GM18873 (cell line): ENCODE results near the gene OSR1.
"Not testable (repeated sequence)": the region's sequence is repeated elsewhere in the genome, so short reads cannot be mapped to it uniquely, and the experiment has no call there.

Experiments
- ATAC-seq: cut with Tn5 transposase; IDR thresholded peaks from one replicate; pipeline ENCODE4 v1.9.1; 2021; ENCODE audit warnings: mild to moderate bottlenecking, moderate library complexity, moderate number of reproducible peaks; ENCODE audit not compliant: unreplicated experiment, low FRiP score

The OSR1 gene

GRCh38 chr2:19358242-19359020 lies at the start of gene OSR1:
TSS of gene OSR1 (minus strand) at chr2:19358623. CDS start at chr2:19353805, 4,818 bp downstream.
- ATAC-seq: no peak

DNA sequence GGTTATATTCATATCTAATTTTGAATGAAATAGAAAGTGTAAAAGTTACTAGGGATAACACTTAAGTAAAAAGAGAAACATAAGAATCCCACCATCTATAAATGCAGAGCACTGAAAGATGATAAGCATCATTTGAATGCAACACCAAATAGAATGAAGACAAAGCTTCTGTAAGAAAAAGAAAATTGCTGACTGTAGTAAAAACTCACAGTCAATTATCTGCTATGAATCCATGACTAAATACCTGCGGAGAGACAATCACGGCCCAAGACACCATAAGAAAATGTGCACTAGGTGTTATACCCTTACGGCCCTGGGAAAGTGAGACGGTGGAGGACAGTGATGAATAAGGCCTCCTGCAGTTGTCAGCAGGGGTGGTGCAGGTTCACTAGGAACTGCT lies 45.4 kb upstream of the OSR1 start:
- ATAC-seq: no peak

- no peak for ATAC-seq
Measured at GRCh38 chr2:19392191-19392590, 33.8 kb upstream of the OSR1 start.

DNA sequence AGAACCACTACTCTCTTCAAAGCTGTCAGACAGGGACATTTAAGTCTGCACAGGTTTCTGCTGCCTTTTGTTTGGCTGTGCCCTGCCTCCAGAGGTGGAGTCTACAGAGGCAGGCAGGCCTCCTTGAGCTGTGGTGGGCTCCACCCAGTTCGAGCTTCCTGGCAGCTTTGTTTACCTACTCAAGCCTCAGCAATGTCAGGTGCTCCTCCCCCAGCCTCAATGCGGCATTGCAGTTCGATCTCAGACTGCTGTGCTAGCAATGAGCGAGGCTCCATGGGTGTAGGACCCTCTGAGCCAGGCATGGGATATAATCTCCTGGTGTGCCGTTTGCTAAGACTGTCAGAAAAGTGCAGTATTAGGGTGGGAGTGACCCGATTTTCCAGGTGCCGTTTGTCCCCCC lies 31.0 kb upstream of the OSR1 start:
- ATAC-seq: not testable (repeated sequence)

DNA sequence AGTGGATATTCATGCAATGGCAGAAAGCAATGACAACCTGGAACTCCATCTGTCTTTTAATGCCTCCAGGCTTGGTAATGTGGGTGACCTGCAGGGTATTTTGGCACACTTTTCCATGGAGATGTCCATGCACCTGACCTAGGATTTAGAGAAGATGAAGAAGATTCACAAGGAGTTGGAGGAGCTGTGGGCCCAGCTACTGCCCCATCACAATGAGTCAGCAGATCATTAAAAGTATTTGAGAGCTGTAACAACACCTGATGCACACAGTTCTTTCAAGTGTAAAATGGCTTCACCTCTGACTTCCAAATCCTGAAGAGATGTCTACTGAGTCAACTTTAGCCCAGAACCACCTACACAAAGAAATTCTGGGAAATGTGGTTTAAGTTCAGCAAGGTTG lies 22.1 kb upstream of the OSR1 start:
- no peak for ATAC-seq

GRCh38 chr2:19378939-19379338 lies 20.5 kb upstream of the OSR1 start:
- ATAC-seq: no peak

GRCh38 chr2:19377717-19378116 lies 19.3 kb upstream of the OSR1 start:
- no peak for ATAC-seq

- no peak for ATAC-seq
Measured at GRCh38 chr2:19373352-19373751, 14.9 kb upstream of the OSR1 start.

DNA sequence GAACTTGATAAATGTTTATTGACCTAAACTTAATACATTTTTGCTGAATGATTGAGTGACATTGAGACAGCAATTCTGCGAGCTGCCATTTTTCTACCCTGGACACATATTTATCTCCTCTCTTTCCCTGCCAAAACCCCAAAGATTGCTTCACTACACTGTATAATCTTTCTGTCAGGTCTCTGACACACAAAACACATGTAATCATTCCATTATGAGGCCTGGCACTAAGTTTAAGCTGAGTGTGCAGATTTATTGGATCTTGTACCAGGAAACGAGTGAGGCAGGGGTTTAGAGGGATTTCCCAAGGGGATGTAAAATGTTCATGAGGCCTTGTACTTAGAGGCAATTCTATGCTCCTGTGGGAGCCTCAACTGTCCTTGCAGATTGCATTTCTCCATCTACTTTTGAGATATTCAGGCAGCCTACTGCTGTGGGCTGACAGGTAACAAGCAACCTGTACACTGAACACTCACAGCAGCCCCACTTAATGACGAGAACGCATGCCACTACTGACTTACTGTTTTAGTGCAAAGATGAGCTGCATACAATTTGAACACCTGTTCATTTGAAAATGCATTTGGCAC lies 13.7 kb upstream of the OSR1 start:
- ATAC-seq: no peak

DNA sequence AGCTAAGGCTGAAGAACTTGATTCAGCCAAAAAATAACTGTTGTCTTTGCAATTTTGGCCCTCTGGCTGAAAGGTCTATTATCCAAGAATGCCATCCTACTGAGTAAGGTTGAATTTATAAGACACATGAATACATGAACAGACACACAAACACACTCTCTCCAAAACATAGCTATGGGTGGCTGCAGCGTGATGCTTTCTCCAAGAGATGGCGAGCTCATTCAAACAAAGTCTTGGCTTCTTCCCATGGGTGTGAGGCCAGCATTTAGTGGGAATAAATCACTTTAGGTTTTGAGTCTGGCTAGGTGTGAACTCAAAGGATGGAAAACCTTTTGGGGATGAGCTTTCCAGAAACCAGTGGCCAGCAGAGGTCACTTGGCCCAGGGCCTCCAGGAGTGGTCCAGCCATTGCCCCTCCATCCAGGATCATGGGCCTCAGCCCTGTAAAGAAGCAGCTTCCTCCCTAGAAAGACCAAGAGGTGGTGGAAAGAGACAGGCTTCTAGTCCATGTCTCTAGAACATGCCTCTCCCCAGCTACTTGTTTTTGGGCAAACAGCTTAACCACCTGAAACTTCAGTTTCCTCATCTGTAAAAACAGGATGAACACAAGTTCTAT lies 11.0 kb upstream of the OSR1 start:
- no peak for ATAC-seq

- ATAC-seq: no peak
Measured at GRCh38 chr2:19368760-19369159, 10.3 kb upstream of the OSR1 start.

DNA sequence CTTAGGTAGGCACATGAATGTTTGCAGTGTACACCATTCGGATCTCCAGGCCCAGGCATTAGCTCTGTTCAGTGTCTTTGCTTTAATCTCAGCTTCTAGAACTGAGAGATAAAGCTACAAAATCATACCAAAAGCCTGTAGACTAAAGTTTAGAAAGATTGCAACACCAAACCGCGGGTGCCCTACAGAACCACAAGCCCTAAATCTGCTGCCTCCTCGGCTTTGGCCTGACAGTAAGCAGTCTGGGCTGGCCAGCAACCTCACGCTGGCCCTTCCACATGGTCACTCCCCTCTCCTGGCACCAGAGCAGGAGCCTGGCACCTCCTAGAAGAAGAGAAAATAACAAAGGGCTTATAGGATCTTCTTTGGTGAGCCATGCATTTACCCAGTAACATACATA lies 8.9 kb upstream of the OSR1 start:
- ATAC-seq: no peak

GRCh38 chr2:19365126-19365525 lies 6.7 kb upstream of the OSR1 start:
- no peak for ATAC-seq

GRCh38 chr2:19364014-19364413 lies 5.6 kb upstream of the OSR1 start:
- ATAC-seq: no peak

GRCh38 chr2:19363474-19363778 lies 5.0 kb upstream of the OSR1 start:
- no peak for ATAC-seq

DNA sequence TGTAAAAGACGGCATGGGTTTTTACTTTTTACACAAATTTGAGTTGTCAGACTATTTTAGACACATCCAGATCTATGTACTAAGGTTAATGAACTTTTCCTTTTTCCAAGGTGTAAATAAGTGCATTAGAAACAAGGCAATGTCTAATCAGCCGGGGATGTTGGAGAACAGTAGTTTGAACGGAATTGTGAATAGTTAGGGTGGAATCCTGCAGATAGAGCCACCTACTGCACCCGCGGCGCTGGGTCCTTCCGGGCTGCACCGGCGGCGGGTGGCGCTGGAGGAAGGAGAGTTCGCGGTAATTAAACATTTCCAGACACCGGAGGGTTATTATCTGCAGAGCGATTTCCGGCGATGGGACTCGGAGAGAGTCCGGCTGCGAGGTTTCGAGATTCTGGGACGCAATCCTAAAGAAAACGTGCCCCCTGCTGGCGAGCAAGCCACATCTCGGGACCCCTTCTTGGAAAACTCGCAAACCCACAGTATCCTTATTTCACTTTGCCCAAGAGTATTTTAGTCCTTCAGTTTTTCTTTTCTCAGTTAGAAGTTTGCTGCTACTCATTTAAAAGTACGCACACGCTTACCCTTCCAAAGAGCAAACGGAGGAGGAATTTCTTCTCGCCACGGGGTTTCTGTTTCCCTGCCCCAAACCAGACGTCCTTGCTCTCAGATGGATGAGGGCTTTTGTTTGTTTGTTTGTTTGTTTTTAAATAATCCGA lies 4.5 kb upstream of the OSR1 start:
- ATAC-seq: no peak

- no peak for ATAC-seq
Measured at GRCh38 chr2:19362094-19362754, 3.8 kb upstream of the OSR1 start.

DNA sequence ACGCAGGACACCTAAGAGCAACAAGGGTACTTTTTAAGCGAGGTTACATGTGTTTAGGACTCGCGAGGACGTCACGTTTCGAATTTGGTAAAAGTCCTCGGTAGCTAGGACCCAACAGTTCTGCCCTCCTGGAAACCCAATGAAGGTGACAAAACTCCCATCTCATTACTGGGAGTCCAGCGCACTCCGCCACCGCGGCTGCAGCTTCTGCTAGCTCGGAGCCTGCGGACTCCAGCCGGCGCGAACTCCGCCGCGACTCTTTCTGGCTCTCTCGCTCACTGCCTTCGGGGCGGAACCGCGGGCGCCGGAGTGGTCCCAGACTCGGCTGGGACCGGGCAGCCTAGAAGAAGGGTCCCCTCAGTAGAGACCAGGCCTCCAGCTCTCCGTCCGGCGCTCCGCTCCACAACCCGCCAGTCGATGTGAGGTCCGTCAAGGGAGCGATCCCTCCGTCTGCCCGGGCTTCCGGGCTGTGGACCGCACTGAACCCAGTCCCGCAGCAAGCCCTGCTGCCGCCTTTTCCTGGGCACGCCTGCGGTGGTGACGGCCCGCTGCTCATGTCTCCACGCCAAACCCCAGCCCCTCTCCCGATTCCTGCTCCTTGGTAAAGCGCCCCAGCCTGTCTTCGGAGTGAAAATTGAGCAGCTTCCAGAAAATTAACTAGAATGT lies 3.0 kb upstream of the OSR1 start:
- ATAC-seq: no peak

DNA sequence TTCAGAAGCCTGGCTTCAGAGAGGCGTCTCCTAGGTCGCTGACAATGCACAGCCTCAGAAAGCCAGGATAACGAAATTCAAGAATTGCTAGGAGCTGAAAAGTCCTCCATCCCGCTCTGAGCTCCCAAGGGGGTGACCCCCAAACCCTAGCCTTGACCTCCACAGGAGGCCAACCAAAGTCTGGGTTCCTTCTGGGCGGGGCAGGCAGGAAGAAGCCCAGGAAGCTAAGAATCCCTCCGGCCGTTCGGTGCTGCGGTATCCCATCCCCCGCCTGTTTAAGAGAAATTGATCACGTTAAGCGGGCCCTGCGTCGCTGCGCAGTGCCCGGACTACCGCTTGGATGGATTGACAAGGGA lies 2.5 kb upstream of the OSR1 start:
- no peak for ATAC-seq

DNA sequence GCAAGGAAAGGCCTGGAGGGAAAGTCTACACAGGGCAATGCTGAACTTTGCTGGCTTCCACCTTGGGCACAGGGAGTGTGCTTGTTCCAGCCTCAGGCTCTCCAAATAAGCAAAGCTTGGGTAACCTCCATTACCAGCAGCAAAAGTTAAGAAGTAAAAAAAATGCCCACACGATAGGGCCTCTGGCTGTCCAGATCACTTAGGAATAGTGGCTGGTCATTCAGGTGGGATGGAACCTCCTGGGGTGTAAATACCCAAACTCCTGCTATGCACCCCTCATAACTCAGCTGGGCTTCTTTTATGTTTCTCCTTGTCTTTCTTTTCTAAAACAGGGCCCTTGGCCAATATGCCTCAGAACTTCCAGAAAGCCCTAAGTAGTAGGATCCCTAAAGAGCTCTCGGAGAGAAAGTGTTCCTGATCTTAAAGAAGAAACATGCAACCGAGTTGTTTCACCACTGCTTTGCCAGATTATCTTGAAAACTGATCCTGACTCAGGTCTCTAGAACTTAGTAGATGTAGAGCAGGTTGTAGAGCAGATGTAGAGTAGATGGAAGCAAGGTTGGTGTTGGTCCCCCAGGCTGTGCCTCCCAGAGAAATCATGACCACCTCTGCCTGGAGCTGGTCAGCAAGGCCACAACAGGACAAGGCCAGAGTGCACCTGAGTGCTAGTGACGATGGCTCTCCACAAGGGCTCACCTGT lies 2.0 kb upstream of the OSR1 start:
- no peak for ATAC-seq
